Large intestine (tissue), 3 donors: Measurements from ENCODE around the gene TUBGCP3. TPM values are rescaled to one million over a fixed set of nuclear protein-coding genes. Genes with fewer than 3 reads are reported as not detected.
A peak's percentile ranks its signal among the peaks of the same experiment; 100 is the strongest.

Experiments used
- DNase-seq, 2 donors: peaks; one replicate each; pipeline versions ENCODE4 v3.0.0 to v3.0.0-alpha.2; 2013
- H3K27ac ChIP-seq: one replicate; pipeline ENCODE4 v1.5.1; 2013; ENCODE audit warnings: low read length
- H3K27me3 ChIP-seq: 2 replicates; pipeline ENCODE4 v1.6.1; 2013; ENCODE audit warnings: low read length; ENCODE audit not compliant: control insufficient read depth, insufficient read depth
- H3K36me3 ChIP-seq: 2 replicates; pipeline ENCODE4 v1.6.1; 2013; ENCODE audit warnings: low read length; ENCODE audit not compliant: control insufficient read depth, insufficient read depth
- H3K4me1 ChIP-seq: one replicate; pipeline ENCODE4 v1.6.1; 2013; ENCODE audit warnings: low read length; ENCODE audit not compliant: control insufficient read depth, insufficient read depth
- H3K4me3 ChIP-seq: one replicate; pipeline ENCODE4 v1.5.1; 2013; ENCODE audit warnings: low read length
- H3K9me3 ChIP-seq: one replicate; pipeline ENCODE4 v1.6.1; 2013; ENCODE audit warnings: mild to moderate bottlenecking, low read depth, low read length, moderate library complexity; ENCODE audit not compliant: control insufficient read depth
- WGBS: methylation state at CpG from one replicate; pipeline ENCODE4 v1.1.5; 2013; ENCODE audit warnings: low lambda C conversion rate; ENCODE audit not compliant: insufficient coverage; 5-methylcytosine and 5-hydroxymethylcytosine counted together
- polyA plus RNA-seq: library from polyadenylated mRNA; unstranded; fragments of 120-200 nt; gene quantifications from one replicate; pipeline ENCODE4 v1.2.1, GENCODE V29; 2013

TUBGCP3 gene
- polyA plus RNA-seq, 1 donor: 23.5 TPM

DNA sequence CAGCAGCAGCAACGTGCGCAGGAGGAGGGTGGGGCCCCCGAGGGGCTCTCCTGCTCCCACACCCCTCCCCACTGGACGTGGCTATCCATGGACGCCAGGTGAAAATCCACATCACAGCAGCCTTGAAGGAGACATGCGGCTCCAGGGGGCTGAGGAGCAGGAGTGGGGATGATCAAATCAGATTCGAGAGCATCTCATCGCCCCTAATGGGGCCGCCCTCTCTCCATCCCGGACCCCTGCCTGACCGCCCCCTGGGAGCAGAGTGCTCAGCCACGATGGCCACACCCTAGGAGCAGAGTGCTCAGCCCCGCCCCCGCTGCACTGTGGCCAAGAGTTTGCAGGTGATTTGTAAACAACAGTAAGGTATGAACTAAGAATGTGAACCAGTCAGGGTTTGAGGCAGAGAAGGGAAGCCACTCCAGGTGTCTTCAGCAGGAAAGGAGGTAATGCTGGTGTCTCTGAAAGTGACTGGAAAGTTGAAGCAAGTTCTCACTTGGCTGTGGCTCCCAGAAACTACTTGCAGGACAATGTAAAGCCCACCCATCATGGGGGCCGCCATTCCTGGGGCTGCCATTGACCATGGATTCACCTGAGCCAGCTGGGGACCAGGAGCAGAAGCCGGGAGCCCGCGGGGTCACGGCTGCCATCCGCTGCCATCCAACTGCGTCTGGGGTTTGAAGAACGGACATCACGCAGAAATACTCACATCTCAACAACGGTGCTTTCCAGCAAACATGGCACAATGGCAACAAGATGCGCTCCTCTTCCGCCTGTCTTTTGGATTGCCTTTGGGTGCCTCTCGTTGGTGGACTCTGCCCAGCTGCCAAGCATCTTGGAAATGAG, 140.0 kb downstream of the TUBGCP3 start:
- H3K9me3 ChIP-seq: no peaks in the 10 kb centered on the region
- no peak overlapping the region for H3K27ac ChIP-seq
- no CpG with 5 or more reads among the region's 27 CpGs for WGBS
- DNase-seq: peak in 1 of 2 donors; percentile 45
- no peaks in the 10 kb centered on the region for H3K36me3 ChIP-seq
- H3K27me3 ChIP-seq: peaks cover 24% of the 10 kb centered on the region
- no peaks in the 10 kb centered on the region for H3K4me1 ChIP-seq
- H3K4me3 ChIP-seq: no peak overlapping the region

DNA sequence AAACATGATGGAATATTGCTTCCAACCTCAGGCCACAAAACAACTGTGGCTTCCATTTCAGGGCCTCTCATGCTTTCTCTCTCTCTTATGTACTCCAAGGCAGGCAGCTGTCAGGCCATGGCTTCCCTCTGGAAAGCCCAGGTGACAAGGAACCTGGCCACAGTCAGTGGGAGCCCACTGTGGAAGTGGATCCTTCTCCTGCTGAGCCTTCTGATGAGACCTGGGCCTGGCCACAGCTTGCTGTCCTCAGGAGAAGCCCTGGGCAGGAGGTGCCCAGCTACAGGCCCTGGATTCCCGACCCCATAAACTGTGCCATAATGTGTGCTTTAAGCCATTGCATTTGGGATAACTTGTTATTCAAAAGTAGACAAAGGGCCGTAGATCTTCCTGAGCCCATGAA, 140.6 kb downstream of the TUBGCP3 start:
- WGBS: no CpG with 5 or more reads among the region's 2 CpGs
- no peak for DNase-seq
- H3K9me3 ChIP-seq: no peaks in the 10 kb centered on the region
- H3K27me3 ChIP-seq: peaks cover 30% of the 10 kb centered on the region
- no peaks in the 10 kb centered on the region for H3K36me3 ChIP-seq
- H3K27ac ChIP-seq: no peak overlapping the region
- no peak overlapping the region for H3K4me3 ChIP-seq
- H3K4me1 ChIP-seq: no peaks in the 10 kb centered on the region

DNA sequence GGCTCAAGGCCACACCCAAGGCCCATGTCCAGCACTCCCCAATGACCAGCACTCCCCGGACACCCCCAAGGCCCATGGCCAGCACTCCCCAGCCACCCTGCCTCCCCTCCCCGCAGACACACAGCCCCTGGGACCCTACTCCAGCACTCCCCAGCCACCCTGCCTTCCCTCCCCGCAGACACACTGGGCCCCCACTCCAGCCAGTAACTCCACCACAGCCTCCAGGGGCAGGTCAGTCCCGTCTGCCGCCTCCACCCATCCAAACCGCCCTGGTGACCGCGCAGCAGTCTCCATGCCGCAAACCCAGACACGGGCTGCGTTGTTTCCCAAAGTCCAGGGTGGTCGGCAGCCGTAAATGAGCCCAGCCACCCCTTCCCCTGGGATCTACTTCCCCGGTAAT, 141.1 kb downstream of the TUBGCP3 start:
- H3K9me3 ChIP-seq: no peaks in the 10 kb centered on the region
- no peak for DNase-seq
- no peaks in the 10 kb centered on the region for H3K4me1 ChIP-seq
- no CpG with 5 or more reads among the region's 14 CpGs for WGBS
- H3K4me3 ChIP-seq: no peak overlapping the region
- peaks cover 30% of the 10 kb centered on the region for H3K27me3 ChIP-seq
- no peak overlapping the region for H3K27ac ChIP-seq
- H3K36me3 ChIP-seq: no peaks in the 10 kb centered on the region

DNA sequence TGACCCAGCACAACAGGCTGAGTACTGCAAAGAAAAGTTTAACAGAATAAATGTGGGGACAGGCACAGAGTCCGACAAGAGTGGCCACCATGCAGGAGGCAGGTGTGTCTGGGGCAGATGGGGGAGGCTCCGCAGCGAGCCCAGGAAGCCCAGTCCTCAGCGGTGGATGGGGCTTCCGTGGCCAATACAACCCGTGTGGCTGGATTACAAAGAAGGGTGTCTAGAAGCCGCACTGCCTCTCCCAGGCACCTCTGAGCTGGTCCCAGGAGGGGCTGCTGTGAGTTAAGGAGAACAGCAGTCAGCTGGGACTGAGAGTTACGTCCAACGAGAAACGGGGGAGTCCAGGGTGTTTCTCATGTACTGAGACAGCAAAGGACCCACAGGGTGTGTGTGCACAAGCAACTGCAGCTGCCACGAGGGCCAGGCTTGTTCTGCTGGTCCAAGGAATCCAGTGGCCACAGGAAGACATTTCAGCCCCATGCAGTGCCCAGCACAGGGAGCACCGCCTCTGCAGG, 141.5 kb downstream of the TUBGCP3 start:
- Histone ChIP-seq H3K9me3 (no peaks in the 10 kb centered on the region), H3K4me3 (no peak overlapping the region), H3K4me1 (no peaks in the 10 kb centered on the region), H3K36me3 (no peaks in the 10 kb centered on the region), H3K27me3 (peaks cover 34% of the 10 kb centered on the region), H3K27ac (no peak overlapping the region)
- no CpG with 5 or more reads among the region's 12 CpGs for WGBS
- DNase-seq: no peak

DNA sequence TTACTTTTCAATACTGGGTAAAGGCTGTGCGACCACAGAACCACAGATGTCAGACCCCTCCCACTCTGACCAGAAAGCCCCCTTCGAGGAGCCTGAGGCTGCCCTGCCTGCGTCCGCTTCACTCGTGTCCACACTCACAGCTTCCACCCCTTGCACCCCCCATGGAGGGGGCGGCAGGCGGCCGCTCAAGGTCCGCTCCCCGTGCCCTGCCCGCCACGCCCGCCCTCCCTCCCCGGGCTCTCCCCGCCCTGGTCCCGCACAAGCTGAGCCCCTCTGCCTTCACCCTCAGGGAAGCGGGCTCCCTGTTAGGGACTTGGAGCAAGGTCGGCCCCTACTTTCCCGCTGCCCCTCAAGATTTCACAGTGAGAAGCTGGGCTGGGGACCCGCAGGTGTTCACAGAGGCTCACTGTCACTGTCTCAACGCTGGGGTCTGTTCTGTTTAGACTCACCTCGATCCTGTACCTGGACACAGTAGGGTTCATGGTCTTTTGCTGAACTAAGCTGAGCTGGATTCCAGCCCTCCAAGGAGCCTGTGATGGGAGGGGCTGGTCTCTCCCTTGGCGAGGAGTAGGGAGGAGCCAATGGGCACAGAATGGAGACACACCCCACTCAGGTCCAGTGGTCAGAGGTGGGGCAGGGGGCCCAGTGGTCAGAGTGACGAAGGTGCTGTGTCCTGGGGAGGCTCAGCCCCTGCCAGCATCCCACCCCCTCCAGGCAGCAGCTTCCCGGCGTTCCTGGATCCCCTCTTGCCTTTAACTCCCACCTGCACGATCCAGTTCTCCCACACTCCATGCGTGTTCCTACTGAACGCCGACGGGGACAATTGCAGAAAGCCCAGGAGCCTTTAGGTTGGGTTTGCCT, 142.3 kb downstream of the TUBGCP3 start:
- no peaks in the 10 kb centered on the region for H3K4me1 ChIP-seq
- no peaks in the 10 kb centered on the region for H3K36me3 ChIP-seq
- no peak overlapping the region for H3K4me3 ChIP-seq
- no peak for DNase-seq
- no peaks in the 10 kb centered on the region for H3K9me3 ChIP-seq
- H3K27me3 ChIP-seq: peaks cover 34% of the 10 kb centered on the region
- no peak overlapping the region for H3K27ac ChIP-seq
- no CpG with 5 or more reads among the region's 31 CpGs for WGBS

DNA sequence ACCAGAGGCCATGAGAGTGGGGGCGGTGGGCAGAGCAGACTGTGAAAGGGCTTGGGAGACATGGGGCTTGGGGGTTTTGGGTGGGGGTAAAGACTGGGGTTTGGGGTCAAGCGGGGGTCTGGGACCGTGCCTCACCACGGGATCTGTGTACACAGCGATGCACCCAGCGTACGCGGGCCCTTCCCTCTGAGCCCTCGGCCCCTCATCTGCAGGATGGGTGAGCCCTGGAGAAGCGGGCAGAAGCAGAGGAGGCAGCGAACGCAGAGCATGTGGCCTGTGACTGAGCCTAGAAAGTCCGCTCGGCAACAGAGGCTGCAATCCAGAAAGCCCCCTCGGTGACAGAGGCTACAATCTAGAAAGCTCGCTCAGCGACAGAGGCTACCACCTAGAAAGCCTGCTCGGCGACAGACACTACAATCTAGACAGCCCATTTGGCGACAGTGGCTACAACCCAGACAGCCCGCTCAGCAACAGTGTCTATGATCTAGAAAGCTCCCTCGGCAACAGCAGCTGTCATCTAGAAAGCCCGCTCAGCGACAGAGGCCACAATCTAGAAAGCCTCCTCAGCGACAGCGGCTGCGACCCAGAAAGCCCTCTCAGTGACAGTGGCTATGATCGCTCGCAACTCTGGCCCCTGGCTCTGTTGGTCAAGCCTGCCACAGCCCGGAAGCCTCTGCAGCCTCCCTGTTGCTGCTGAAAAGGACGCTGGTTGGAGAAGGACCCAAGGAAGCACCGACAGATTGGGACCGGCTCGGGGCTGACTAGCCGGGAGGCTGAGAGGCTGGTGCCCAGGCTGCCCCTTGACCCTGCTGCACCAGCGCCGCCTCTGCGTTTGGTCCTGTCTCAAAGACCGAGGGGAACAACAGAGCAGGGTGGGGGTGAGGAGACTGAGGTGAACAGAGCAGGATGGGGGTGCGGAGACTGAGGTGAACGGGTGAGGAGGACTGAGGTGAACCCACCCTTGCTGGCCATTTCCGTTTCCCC, 143.2 kb downstream of the TUBGCP3 start:
- Histone ChIP-seq H3K36me3 (no peaks in the 10 kb centered on the region), H3K4me3 (no peak overlapping the region), H3K4me1 (no peaks in the 10 kb centered on the region), H3K9me3 (no peaks in the 10 kb centered on the region), H3K27me3 (peaks cover 34% of the 10 kb centered on the region), H3K27ac (no peak overlapping the region)
- no peak for DNase-seq
- WGBS: no CpG with 5 or more reads among the region's 42 CpGs

DNA sequence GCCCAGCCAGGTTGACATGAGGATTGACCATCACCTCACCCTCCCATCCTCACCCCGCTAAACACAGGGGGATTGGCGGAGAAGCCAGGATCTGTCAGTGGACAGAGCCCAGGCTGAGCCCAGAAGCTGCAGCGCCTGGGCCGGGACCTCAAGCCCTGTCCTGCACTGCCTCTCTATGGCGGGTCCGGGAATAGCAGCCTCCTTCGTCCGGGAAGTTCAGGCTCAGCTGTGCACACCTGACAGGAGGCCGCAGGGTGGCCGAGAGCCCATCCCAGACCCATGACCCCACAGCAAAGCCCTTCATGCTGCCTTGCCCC, 144.0 kb downstream of the TUBGCP3 start:
- no CpG with 5 or more reads among the region's 10 CpGs for WGBS
- no peaks in the 10 kb centered on the region for H3K9me3 ChIP-seq
- peak; percentile 41 to 66 for DNase-seq
- H3K4me3 ChIP-seq: no peak overlapping the region
- peaks cover 34% of the 10 kb centered on the region for H3K27me3 ChIP-seq
- H3K4me1 ChIP-seq: no peaks in the 10 kb centered on the region
- H3K27ac ChIP-seq: no peak overlapping the region
- no peaks in the 10 kb centered on the region for H3K36me3 ChIP-seq

DNA sequence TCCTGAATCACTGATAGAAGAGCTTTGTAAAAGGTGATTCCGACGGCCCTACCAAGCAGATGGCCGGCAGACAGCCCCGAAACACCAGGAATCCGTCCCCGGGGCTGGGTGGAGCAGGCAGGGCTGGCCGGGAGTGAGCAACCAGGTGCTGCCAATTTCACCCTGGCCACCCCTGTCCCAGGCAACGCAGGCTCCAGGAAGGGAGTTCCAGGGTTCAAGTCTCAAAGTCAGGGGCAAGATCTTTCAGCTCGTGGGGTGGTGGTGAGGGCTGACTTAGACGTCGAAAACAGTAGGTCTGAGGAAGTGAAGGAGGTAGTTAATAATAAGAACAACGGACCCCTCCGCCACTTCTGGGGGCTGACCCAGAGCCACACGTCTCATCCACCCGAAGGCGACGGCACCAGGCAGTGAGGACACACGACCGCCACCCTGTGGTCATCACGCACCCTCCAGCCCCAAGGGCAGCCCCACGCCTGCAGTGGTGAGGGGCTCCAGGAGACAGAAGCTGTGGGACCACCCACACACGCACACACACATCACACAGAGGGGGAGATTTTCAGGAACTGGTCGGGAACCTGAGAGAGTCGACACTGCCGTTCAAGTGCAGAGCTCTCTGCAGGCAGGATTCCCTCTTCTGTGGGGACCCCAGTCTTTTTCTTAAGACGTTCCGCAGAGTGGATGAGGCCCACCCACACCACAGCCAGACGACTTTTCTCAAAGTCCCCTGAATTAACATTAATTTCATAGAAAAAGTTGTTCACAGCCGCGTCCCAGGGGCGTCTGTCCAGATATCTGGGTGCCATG, 144.6 kb downstream of the TUBGCP3 start:
- H3K36me3 ChIP-seq: no peaks in the 10 kb centered on the region
- peaks cover 34% of the 10 kb centered on the region for H3K27me3 ChIP-seq
- no CpG with 5 or more reads among the region's 31 CpGs for WGBS
- H3K4me1 ChIP-seq: no peaks in the 10 kb centered on the region
- no peak overlapping the region for H3K27ac ChIP-seq
- no peak for DNase-seq
- no peak overlapping the region for H3K4me3 ChIP-seq
- no peaks in the 10 kb centered on the region for H3K9me3 ChIP-seq

DNA sequence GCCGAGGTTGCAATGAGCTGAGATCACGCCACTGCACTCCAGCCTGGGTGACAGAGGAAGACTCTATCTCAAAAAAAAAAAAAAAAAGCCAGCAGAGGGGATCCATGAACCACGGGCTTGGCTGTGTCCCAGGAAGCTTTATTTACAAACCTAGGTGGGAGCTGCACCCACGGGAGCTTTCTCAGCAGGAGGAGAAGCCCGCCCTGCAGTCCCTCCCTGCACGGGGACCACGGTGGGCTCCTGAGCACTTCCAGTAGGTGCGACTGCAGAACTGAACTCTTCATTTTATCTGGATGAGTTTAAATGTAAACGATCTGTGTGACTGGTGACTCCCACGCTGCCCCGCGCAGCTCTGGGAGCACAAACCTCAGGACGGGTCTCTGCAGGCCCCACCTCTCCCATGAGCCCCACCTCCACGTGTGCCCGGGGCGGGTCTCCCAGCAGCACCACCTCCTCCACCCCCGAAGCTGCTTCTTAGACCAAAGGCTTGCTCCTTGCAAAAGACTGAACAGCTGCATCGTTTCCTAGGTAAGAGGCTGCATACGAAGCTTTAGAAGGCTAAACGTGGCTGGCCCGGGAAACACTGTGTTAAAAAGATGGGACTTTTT, 145.4 kb downstream of the TUBGCP3 start:
- Histone ChIP-seq H3K36me3 (no peaks in the 10 kb centered on the region), H3K27ac (no peak overlapping the region), H3K27me3 (peaks cover 34% of the 10 kb centered on the region), H3K4me1 (no peaks in the 10 kb centered on the region), H3K4me3 (no peak overlapping the region), H3K9me3 (no peaks in the 10 kb centered on the region)
- whole genome bisulfite sequencing: no CpG with 5 or more reads among the region's 21 CpGs
- DNase-seq: no peak
